Activated CD4-positive, CD25-positive, alpha-beta regulatory T cell (primary cell): ENCODE results near the gene PCDHA1.
"Not testable (repeated sequence)": the region's sequence is repeated elsewhere in the genome, so short reads cannot be mapped to it uniquely, and the experiment has no call there.

Source experiments
- DNase-seq, 4 experiments: peaks; one replicate each; lab custom pipeline; 2025; lab: John Stamatoyannopoulos, UW

PCDHA1 gene

GRCh38 chr5:140785905-140786686 is at the start of gene PCDHA1:
TSS of gene PCDHA1 (plus strand) at chr5:140786140.
- no peak for DNase-seq

GRCh38 chr5:140737486-140737885 is 48.5 kb upstream of the PCDHA1 start:
- DNase-seq = no peak

GRCh38 chr5:140741967-140742366 is 44.0 kb upstream of the PCDHA1 start:
- DNase-seq = no peak

GRCh38 chr5:140753561-140753960 is 32.4 kb upstream of the PCDHA1 start:
- DNase-seq = no peak

- no peak for DNase-seq
Observed at GRCh38 chr5:140764177-140764973, 21.6 kb upstream of the PCDHA1 start.

- no peak for DNase-seq
Observed at GRCh38 chr5:140767444-140767843, 18.5 kb upstream of the PCDHA1 start.

- DNase-seq = no peak
Observed at GRCh38 chr5:140780512-140780911, 5.4 kb upstream of the PCDHA1 start.

GRCh38 chr5:140787422-140787821 is 1.5 kb downstream of the PCDHA1 start:
- not testable (repeated sequence) for DNase-seq

GRCh38 chr5:140787849-140788504 is 2.0 kb downstream of the PCDHA1 start:
- DNase-seq = not testable (repeated sequence)

GRCh38 chr5:140791089-140791488 is 5.1 kb downstream of the PCDHA1 start:
- DNase-seq = no peak

GRCh38 chr5:140794595-140795258 is 8.8 kb downstream of the PCDHA1 start, which contains the start of gene PCDHA2:
TSS of gene PCDHA2 (plus strand) at chr5:140794852.
- no peak for DNase-seq

- no peak for DNase-seq
Observed at GRCh38 chr5:140795259-140795641, 9.3 kb downstream of the PCDHA1 start.

- DNase-seq = not testable (repeated sequence)
Observed at GRCh38 chr5:140796072-140796717, 10.3 kb downstream of the PCDHA1 start.

- no peak for DNase-seq
Observed at GRCh38 chr5:140796718-140797095, 10.8 kb downstream of the PCDHA1 start.

GRCh38 chr5:140800816-140801493 is 15.0 kb downstream of the PCDHA1 start, which contains the start of gene PCDHA3:
TSS of gene PCDHA3 (plus strand) at chr5:140801057.
- no peak for DNase-seq

- DNase-seq = no peak
Observed at GRCh38 chr5:140801494-140801841, 15.5 kb downstream of the PCDHA1 start.

- DNase-seq = not testable (repeated sequence)
Observed at GRCh38 chr5:140802381-140802780, 16.4 kb downstream of the PCDHA1 start.

GRCh38 chr5:140802781-140803271 is 16.9 kb downstream of the PCDHA1 start:
- DNase-seq = no peak

GRCh38 chr5:140806834-140807775 is 21.2 kb downstream of the PCDHA1 start, which contains the start of gene PCDHA4:
TSS of gene PCDHA4 (plus strand) at chr5:140807068.
- DNase-seq = no peak
